ENCODE results near the gene MAD1L1. TPM values are rescaled to one million over a fixed set of nuclear protein-coding genes. Genes with fewer than 3 reads are reported as not detected.

The MAD1L1 gene
- polyA plus RNA-seq: 100 to 1,000 TPM in 1 of 3 donors, 10 to 100 TPM in 2; 85.0 to 166 (median 97.0) TPM

DNA sequence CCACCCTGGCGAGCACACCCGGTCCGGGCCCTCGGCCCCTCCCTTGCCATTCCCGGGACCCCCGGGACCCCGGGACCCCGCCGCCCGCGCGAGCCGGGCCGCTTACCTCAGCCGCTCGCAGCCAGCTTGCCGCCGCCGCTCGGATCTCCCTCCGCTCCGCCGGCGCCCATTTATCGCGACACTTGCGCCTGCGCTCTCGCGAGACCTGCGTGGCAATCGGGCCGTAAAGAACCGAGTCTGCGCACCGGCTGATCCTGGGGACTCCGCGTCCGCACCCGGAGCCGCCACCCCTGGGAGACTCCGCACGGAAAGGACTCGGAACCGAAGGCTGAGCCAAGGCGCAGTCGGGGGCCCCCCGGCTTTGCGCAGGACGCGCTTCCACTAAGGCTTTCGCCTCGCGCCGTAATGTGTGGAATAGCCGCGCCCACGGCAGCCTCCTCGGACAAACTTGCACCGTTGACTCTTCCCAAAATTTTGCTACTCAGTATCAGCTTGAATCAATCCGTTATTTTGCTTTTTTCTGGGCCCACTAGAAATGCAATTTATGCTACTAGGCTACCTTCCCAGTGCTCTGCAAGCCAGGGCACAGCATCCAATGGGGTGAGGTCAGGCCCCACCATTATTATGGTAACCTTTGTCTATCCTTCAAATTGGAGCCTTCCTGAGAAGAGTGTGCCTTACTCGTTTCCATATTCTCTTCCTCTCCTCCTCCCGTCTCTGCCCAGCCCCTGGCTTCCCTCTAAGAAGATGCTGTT is at the start of gene MAD1L1:
Gene MAD1L1 (minus strand): TSS at position 180 of the 755 bp plus-strand sequence. CDS start 2,812 bp downstream, outside the sequence.
- peak within 1 kb of the TSS; percentile 73 to 89 (median 84) for H3K27ac Mint-ChIP-seq
- H3K9me3 Mint-ChIP-seq: no peaks in the 10 kb centered on the region
- peaks cover 34 to 49% of the 10 kb centered on the region in 2 donors for H3K4me1 Mint-ChIP-seq
- peak within 1 kb of the TSS; percentile 93 to 96 (median 95) for H3K4me3 Mint-ChIP-seq
- peaks cover 2 to 4% (median 3%) of the 10 kb centered on the region in 3 donors for H3K27me3 Mint-ChIP-seq (ENCODE audit: low read depth in 3 of 3)
- H3K36me3 Mint-ChIP-seq: peaks cover 4 to 10% (median 9%) of the 10 kb centered on the region in 3 donors
- peak; percentile 83 to 88 (median 87) for DNase-seq

DNA sequence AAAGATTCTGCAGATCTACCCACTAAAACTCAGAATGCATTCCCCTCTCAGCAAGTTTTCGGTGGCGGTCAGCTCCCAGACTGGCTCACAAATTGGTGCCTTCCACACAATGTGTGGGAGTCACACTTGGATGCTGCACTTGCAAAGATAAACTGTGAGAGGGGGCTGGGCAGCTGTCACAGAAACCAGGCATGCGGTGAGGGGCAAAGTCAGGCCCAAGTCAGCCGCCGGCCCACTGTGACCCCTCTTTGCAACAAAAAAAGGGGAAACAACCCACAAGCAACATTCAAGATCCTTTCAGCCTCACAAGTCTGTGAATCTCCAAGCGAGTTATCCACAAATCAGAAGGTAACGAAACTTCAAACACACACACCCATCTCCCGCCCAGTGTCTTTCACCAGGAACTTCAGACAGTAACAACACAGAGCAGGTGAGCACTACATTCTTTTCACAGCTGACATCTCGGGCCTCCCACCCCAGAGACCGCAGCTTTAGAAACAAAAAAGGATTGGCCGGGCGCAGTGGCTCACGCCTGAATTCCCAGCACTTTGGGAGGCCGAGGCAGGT is 49.5 kb upstream of the MAD1L1 start:
- no peak for DNase-seq
- H3K4me3 Mint-ChIP-seq: no peak overlapping the region
- no peak overlapping the region for H3K27ac Mint-ChIP-seq
- peaks cover 3 to 9% of the 10 kb centered on the region in 2 donors for H3K4me1 Mint-ChIP-seq
- peaks cover 0 to 3% (median 0%) of the 10 kb centered on the region in 3 donors for H3K36me3 Mint-ChIP-seq
- no peaks in the 10 kb centered on the region for H3K9me3 Mint-ChIP-seq
- no peaks in the 10 kb centered on the region for H3K27me3 Mint-ChIP-seq (ENCODE audit: low read depth in 3 of 3)

DNA sequence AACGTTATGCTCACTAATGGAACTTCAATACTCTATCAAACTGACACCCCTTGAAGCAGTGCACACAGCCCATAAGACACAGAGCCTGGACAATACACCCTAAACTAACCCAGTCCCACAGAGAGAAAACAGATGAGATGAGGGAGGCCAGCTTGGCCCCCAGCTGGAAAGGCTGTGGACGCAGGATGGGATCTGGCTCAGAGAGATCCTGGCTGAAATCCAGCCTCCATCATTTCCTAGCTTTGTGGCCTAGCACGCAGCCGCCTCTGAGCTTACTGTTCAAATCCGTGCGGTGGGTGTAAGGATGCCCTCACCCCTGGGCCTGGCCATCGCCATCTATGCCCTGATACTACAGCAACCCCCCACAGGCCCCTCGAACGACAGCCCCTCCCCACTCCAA is 48.8 kb upstream of the MAD1L1 start:
- Mint-ChIP-seq H3K4me1 (peaks cover 3 to 9% of the 10 kb centered on the region in 2 donors), H3K36me3 (peaks cover 0 to 5% (median 3%) of the 10 kb centered on the region in 3 donors), H3K27ac (no peak overlapping the region), H3K9me3 (no peaks in the 10 kb centered on the region), H3K27me3 (ENCODE audit: low read depth in 3 of 3) (no peaks in the 10 kb centered on the region), H3K4me3 (no peak overlapping the region)
- DNase-seq: no peak

DNA sequence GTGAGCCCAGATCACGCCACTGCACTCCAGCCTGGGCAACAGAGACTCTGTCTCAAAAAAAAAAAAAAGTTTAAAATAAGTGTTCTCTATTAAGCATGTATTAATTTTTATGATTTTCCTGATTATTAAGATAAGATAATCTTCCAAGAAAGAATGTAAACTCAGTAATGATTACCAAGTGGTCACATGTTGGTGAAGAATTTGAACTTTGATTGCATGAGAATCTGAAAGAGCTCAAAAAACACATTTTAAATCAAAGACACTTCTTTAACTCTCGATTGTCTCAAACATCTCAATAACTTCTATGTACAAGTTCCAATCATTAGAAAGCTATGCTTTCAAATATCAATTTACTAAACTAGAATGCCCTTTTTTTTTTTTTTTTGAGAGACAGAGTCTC is 47.7 kb upstream of the MAD1L1 start:
- no peak for DNase-seq
- H3K27me3 Mint-ChIP-seq (ENCODE audit: low read depth in 3 of 3): peaks cover 0 to 1% (median 0%) of the 10 kb centered on the region in 3 donors
- H3K36me3 Mint-ChIP-seq: peaks cover 0 to 5% (median 3%) of the 10 kb centered on the region in 3 donors
- H3K27ac Mint-ChIP-seq: no peak overlapping the region
- H3K4me1 Mint-ChIP-seq: peaks cover 3 to 9% of the 10 kb centered on the region in 2 donors
- no peak overlapping the region for H3K4me3 Mint-ChIP-seq
- no peaks in the 10 kb centered on the region for H3K9me3 Mint-ChIP-seq

DNA sequence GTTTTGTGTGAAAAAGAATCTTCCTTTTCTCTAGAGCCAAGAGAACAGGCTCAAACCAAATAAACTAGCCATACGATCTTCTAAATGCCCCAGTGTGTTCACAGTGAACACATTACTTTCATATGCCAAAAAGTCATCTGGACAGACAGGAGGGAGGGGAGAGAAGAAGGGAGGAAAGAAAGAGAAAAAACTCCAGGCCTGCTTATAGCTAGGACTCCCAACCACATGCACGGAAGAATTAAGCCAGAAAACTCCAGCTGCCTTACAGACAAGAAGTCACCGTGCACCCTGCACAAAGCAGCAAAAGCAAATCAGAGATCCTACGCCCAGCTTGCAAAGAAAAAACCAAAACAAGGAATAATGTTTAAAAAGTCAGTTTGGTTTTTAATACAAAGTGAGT is 47.2 kb upstream of the MAD1L1 start:
- peak overlapping the region in 1 of 6 donors; percentile 51 for H3K27ac Mint-ChIP-seq
- H3K36me3 Mint-ChIP-seq: peaks cover 0 to 5% (median 3%) of the 10 kb centered on the region in 3 donors

DNA sequence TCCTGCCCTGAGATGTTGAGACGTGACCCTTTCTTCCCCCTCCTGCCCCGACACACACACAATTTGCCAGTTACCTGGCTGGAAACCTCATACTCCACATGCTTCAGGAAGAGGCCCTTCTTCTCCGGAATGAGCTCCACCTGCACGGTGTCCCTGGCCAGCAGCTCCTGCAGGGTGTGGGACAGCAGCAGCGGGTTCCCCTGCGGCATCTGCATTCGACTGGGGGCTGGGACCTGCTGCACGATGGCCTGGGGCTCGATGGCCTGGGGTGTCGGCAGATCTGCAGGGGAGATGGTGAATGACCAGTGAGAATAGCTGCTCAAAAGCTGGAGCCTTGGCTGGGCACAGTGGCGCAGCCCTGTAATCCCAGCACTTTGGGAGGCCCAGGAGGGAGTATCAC is 45.3 kb upstream of the MAD1L1 start:
- peaks cover 0 to 1% (median 0%) of the 10 kb centered on the region in 3 donors for H3K27me3 Mint-ChIP-seq (ENCODE audit: low read depth in 3 of 3)
- peaks cover 3 to 9% of the 10 kb centered on the region in 2 donors for H3K4me1 Mint-ChIP-seq
- H3K36me3 Mint-ChIP-seq: peaks cover 0 to 5% (median 3%) of the 10 kb centered on the region in 3 donors
- DNase-seq: no peak
- H3K9me3 Mint-ChIP-seq: no peaks in the 10 kb centered on the region
- H3K4me3 Mint-ChIP-seq: no peak overlapping the region
- no peak overlapping the region for H3K27ac Mint-ChIP-seq

More for the DNA sequence above, 47.2 kb upstream of the MAD1L1 start:
- peaks cover 3 to 9% of the 10 kb centered on the region in 2 donors for H3K4me1 Mint-ChIP-seq
- no peaks in the 10 kb centered on the region for H3K9me3 Mint-ChIP-seq
- H3K27me3 Mint-ChIP-seq (ENCODE audit: low read depth in 3 of 3): peaks cover 0 to 1% (median 0%) of the 10 kb centered on the region in 3 donors
- no peak overlapping the region for H3K4me3 Mint-ChIP-seq
- no peak for DNase-seq

DNA sequence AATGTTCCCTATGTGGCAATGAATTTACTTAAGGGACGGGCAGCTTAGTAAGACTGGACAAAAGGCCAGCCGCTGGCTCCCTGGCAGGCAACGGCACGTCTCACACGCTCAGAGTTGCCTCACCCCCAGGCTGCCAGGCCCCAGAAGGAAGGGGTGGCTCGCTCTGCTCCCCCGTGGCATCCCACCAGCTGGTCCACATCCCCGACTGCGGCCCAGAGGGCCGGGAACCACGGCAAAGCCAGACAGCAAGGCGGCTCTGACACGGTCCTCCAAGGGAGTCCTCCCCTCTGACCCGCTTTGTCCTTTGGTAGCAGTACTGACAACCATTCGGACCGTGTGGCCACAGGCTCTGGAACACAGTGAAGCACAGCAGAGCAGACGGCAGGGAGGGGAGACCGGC is 43.4 kb upstream of the MAD1L1 start:
- Mint-ChIP-seq H3K27ac (no peak overlapping the region), H3K36me3 (peaks cover 3 to 5% (median 4%) of the 10 kb centered on the region in 3 donors), H3K4me3 (no peak overlapping the region), H3K9me3 (no peaks in the 10 kb centered on the region), H3K4me1 (peaks cover 3 to 9% of the 10 kb centered on the region in 2 donors), H3K27me3 (ENCODE audit: low read depth in 3 of 3) (peaks cover 0 to 1% (median 0%) of the 10 kb centered on the region in 3 donors)
- no peak for DNase-seq

DNA sequence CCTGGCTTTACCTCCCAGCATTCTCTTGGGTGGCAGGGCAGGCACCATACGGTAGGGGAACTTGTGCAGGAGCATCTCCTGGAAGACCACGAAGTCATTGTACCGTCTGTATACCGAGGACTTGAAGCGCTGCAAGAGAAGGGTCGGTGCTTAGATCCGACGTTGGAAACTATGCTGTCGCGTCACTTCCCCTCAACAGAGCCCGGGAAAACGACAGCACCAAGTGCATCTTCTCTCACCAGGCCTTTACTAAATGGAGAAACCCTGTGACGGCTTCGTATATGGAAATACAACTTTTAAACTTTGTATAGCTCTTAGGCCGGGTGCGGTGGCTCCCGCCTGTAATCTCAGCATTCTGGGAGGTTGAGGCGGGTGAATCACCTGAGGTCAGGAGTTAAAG is 42.4 kb upstream of the MAD1L1 start:
- Mint-ChIP-seq H3K36me3 (peaks cover 3 to 5% (median 4%) of the 10 kb centered on the region in 3 donors), H3K4me1 (peaks cover 3 to 5% of the 10 kb centered on the region in 2 donors)

DNA sequence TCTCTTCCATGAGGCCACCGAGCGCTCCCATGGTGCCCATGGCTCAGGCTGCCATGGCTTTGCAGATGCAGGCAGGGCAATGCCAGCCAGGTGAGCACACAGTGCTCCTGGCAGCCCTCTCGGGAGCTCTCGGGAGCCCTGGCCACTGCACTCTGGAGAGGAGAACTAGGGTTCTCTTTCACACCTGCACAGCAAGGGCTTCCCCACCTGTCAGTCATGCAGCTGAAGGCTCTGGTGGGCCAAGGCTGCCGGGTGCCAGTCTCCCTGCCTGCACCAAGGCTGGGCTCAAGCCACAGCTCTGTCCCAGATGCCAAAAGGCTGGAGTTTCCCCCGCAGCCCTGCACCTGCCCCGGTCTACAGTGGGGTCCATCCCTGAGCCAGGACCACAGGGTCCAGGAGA is 41.9 kb upstream of the MAD1L1 start:
- H3K4me1 Mint-ChIP-seq: peaks cover 0 to under 1% of the 10 kb centered on the region in 2 donors
- H3K36me3 Mint-ChIP-seq: peaks cover under 1 to 5% (median 5%) of the 10 kb centered on the region in 3 donors
- H3K9me3 Mint-ChIP-seq: no peaks in the 10 kb centered on the region
- no peak overlapping the region for H3K27ac Mint-ChIP-seq
- no peak for DNase-seq
- H3K27me3 Mint-ChIP-seq (ENCODE audit: low read depth in 3 of 3): peaks cover 0 to 1% (median 0%) of the 10 kb centered on the region in 3 donors
- no peak overlapping the region for H3K4me3 Mint-ChIP-seq

More for the DNA sequence above, 42.4 kb upstream of the MAD1L1 start:
- no peak for DNase-seq
- Mint-ChIP-seq H3K9me3 (no peaks in the 10 kb centered on the region), H3K27ac (no peak overlapping the region), H3K4me3 (no peak overlapping the region), H3K27me3 (ENCODE audit: low read depth in 3 of 3) (peaks cover 0 to 1% (median 0%) of the 10 kb centered on the region in 3 donors)

DNA sequence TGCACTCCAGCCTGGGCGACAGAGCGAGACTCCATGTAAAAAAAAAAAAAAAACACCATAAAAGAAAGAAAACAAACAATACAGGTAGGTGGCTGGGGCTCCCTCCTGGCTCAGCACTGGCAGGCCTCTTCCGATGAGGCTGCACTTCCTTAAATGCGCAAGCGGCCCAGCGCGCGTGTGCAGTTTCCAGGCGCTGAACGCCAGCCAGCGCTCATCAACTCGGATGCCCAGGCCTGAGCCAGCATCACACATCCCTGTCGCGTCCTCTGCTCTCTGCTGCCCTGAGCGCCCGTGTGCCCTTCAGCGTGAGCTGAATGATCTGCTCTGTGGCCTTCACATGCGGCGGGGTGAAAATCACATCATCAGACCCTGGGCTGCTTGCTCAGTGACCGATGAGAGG is 41.1 kb upstream of the MAD1L1 start:
- Mint-ChIP-seq H3K4me3 (no peak overlapping the region), H3K9me3 (no peaks in the 10 kb centered on the region), H3K27ac (no peak overlapping the region), H3K4me1 (no peaks in the 10 kb centered on the region), H3K36me3 (peaks cover 3 to 8% (median 5%) of the 10 kb centered on the region in 3 donors), H3K27me3 (ENCODE audit: low read depth in 3 of 3) (peaks cover 0 to 1% (median 0%) of the 10 kb centered on the region in 3 donors)
- no peak for DNase-seq

DNA sequence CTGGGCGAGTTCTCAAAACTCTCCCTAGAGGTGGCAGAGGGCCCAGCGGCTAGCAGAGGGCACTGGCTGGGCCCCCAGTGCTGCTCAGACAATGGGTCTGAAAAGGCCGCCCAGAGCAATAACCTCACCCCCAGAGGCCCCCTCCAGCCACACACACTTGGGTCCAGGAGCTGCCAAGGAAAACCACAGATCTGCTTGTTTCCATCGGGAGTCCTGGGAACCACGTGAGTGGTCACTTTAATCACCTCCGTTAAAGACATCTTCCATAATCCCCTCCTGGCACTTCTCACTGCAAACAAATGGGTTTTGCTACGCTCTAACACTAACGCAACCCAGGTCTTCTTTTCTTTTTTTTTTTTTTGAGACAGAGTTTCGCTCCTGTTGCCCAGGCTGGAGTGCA is 39.3 kb upstream of the MAD1L1 start:
- H3K36me3 Mint-ChIP-seq: peaks cover 2 to 8% (median 3%) of the 10 kb centered on the region in 3 donors

DNA sequence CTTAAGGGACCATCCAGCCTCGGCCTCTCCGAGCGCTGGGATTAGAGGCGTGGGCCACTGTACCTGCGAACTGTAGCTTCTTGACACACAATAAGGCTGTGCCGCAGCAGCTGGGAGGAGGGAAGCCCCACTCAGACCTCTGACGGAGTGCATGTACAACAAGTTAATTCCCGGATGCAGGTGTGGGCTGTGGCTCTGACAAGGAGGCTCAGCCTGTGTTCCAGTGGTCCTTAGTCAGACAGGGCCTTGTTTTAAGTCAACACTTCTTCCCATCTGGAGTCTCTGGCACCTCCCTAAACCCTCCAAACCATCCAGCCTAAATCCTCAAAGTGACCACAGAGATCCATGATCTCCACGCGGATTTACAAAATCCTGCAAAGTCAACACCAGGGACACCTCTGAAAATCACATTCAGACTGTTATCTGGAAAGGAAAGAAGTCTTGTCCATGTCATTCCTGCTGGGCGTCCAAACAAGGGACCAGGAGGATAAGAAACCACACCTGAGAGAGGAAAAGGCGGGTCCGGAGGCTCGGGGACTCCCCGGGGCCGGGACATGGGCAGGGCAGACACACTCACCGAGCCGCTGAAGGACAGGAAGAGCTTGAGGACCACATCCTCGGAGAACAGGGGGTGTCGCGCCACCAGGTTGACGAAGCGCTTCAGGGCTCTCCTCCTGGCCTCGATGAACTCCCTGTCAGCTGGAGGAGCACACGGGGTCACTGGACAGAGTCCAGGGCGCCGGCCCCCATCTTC is 38.7 kb upstream of the MAD1L1 start:
- H3K9me3 Mint-ChIP-seq: no peaks in the 10 kb centered on the region
- no peak overlapping the region for H3K27ac Mint-ChIP-seq
- peaks cover 0 to 8% (median 3%) of the 10 kb centered on the region in 3 donors for H3K36me3 Mint-ChIP-seq
- no peak overlapping the region for H3K4me3 Mint-ChIP-seq
- H3K4me1 Mint-ChIP-seq: no peaks in the 10 kb centered on the region
- DNase-seq: no peak
- H3K27me3 Mint-ChIP-seq (ENCODE audit: low read depth in 3 of 3): peaks cover 0 to 1% (median 0%) of the 10 kb centered on the region in 3 donors

More for the DNA sequence above, 39.3 kb upstream of the MAD1L1 start:
- Mint-ChIP-seq H3K9me3 (no peaks in the 10 kb centered on the region), H3K4me1 (no peaks in the 10 kb centered on the region), H3K27me3 (ENCODE audit: low read depth in 3 of 3) (peaks cover 0 to 1% (median 0%) of the 10 kb centered on the region in 3 donors), H3K4me3 (no peak overlapping the region), H3K27ac (no peak overlapping the region)
- DNase-seq: no peak

DNA sequence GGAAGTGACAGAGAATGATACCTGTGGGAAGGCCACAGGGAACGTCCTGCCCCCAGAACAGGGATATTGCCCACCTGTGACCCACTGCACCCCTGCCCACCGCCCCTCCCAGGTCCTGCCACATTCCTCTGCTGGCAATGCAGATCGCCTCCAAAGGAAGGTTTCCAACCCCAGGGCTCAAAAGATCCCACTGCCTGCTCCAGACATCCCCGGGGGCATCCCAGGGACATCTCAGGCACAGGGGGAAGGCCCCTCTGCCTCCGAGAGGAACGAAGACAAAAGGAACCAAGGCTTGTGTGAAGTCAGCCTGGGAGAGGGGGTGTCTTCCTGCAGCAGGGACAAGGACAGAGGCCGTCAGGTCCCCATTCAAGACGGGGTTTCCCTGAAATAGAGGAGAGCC is 37.8 kb upstream of the MAD1L1 start:
- Mint-ChIP-seq H3K4me3 (no peak overlapping the region), H3K27ac (no peak overlapping the region), H3K4me1 (no peaks in the 10 kb centered on the region), H3K9me3 (no peaks in the 10 kb centered on the region), H3K36me3 (peaks cover 0 to 8% (median 4%) of the 10 kb centered on the region in 3 donors), H3K27me3 (ENCODE audit: low read depth in 3 of 3) (no peaks in the 10 kb centered on the region)
- no peak for DNase-seq
